Esophagus (tissue), 2 donors: ENCODE measurements around the gene CDX1. TPM values are rescaled to one million over a fixed set of nuclear protein-coding genes. Genes with fewer than 3 reads are reported as not detected.

ENCODE experiments used
- H3K27ac ChIP-seq, 2 donors: one replicate each; pipeline ENCODE4 v1.5.1; 2013; ENCODE audit warnings: low read depth in 2 of 2, mild to moderate bottlenecking in 2 of 2, inconsistent platforms in 1 of 2, low read length in 1 of 2, moderate library complexity in 1 of 2
- H3K27me3 ChIP-seq, 2 donors: one replicate each; pipeline ENCODE4 v1.6.1; 2013; ENCODE audit warnings: low read length in 2 of 2, control low read depth in 1 of 2, mild to moderate bottlenecking in 1 of 2; ENCODE audit not compliant: insufficient read depth in 2 of 2, control insufficient read depth in 1 of 2
- H3K36me3 ChIP-seq, 2 donors: one replicate each; pipeline ENCODE4 v1.6.1; 2013; ENCODE audit warnings: low read length in 1 of 2; ENCODE audit not compliant: control insufficient read depth in 2 of 2, insufficient read depth in 2 of 2
- H3K4me1 ChIP-seq, 2 donors: one replicate each; pipeline ENCODE4 v1.6.1; 2013; ENCODE audit warnings: low read length in 1 of 2; ENCODE audit not compliant: control insufficient read depth in 2 of 2, insufficient read depth in 2 of 2
- H3K4me3 ChIP-seq, 2 donors: one replicate each; pipeline ENCODE4 v1.5.1; 2013; ENCODE audit warnings: low read length in 2 of 2, mild to moderate bottlenecking in 2 of 2, low read depth in 1 of 2, moderate library complexity in 1 of 2
- H3K9me3 ChIP-seq, 2 donors: one replicate each; pipeline ENCODE4 v1.6.1; 2013; ENCODE audit warnings: mild to moderate bottlenecking in 2 of 2, low read depth in 1 of 2, low read length in 1 of 2, moderate library complexity in 1 of 2; ENCODE audit not compliant: control insufficient read depth in 2 of 2, insufficient read depth in 1 of 2
- whole genome bisulfite sequencing, 2 donors: extraction: QIAGEN DNeasy Blood & Tissue Kit; methylation state at CpG; one replicate each; pipeline ENCODE4 v1.1.7; 2013; 5-methylcytosine and 5-hydroxymethylcytosine counted together
- polyA plus RNA-seq, 2 donors: library from polyadenylated mRNA; stranded (reverse); fragments of 200-250 nt; gene quantifications; one replicate each; pipeline ENCODE4 v1.2.3, GENCODE V29; 2013
- donor health status: healthy with polysubstance abuse.
- donor health status: Bipolar disorder and iron deficiency.

CDX1 gene
- polyA plus RNA-seq, 2 donors = 0.08 TPM; not detected in 1

DNA sequence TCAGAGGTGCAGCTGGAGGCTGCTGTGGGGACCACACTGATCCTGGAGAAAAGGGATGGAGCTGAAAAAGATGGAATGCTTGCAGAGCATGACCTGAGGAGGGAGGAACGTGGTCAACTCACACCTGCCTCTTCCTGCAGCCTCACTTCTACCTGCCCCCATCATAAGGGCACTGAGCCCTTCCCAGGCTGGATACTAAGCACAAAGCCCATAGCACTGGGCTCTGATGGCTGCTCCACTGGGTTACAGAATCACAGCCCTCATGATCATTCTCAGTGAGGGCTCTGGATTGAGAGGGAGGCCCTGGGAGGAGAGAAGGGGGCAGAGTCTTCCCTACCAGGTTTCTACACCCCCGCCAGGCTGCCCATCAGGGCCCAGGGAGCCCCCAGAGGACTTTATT is 17.4 kb downstream of the CDX1 start:
- Histone ChIP-seq H3K4me1 (peaks cover 0 to 2% of the 10 kb centered on the region in 2 donors), H3K27ac (no peak overlapping the region), H3K36me3 (no peaks in the 10 kb centered on the region), H3K9me3 (no peaks in the 10 kb centered on the region), H3K4me3 (no peak overlapping the region), H3K27me3 (no peaks in the 10 kb centered on the region)
- WGBS, 2 donors = 76 to 78% methylated on average over 2 of the region's 2 CpGs

DNA sequence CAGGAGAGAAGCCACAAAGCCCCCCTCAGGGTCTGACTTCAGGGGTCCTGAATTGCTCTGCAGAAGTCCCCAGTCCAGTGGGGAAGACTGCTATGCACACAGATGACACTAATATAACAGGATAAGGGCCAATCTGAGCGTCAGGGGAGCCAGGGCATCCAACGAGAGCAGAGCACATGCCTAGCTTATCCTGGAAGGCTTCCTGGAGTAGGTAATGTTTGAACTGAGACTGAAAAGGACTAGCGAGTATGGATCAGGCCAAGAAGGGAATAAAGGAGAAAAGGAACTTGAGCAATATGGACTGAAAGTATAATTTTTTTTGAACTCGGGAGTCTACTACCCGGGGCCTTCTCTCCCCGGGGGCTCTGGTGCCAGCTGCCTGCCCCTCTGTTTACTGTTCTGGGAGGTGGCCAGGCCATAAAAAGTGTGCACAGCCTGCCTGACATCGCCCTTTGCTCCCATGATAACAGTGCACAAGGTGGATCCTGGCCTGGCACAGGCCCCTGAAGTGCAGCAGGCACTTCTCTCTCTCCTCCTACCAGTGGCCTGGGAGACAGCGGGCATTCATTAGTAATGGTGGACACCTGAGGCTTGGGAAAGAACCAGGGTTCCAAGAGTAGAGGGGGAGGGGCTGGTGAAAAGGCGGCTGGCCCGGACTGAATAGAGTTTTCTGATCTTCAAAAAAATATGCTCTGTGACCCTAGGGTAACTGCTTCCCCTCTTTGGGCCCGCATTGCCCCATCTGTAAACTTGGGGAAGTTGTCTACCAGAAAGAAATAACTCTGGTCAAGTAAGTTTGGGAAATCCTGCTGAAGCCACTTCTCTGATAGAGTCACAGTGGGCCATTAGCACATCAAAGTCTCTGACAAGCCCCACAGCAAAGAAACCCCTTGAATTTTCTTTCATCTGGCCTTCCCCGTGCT is 18.7 kb downstream of the CDX1 start:
- H3K27me3 ChIP-seq = peaks cover 0 to 2% of the 10 kb centered on the region in 2 donors
- H3K4me1 ChIP-seq = peaks cover 0 to 2% of the 10 kb centered on the region in 2 donors
- H3K4me3 ChIP-seq = no peak overlapping the region
- WGBS, 2 donors = 68 to 86% methylated on average over 12 of the region's 12 CpGs
- H3K27ac ChIP-seq = no peak overlapping the region
- H3K36me3 ChIP-seq = no peaks in the 10 kb centered on the region
- H3K9me3 ChIP-seq = no peaks in the 10 kb centered on the region

DNA sequence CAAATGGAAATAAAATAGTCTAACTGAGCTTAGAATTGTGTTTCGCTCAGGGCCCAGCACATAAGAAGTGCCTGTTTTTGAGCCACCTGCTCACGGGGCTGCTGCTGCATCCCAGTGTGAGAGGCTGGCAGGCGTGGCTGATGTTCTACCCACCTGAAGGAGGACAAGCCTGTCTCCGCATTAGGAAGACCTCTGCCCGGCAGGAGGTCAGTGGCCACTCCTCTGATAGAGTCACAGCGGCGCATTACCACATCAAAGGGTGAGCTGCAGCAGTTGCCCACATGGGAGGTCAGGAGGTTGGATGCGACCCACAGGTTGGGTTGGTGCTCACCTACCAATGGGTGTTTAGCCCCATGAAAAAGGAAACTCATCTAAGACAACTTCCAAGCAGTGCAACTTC is 19.6 kb downstream of the CDX1 start:
- no peaks in the 10 kb centered on the region for H3K36me3 ChIP-seq
- H3K4me3 ChIP-seq = no peak overlapping the region
- H3K4me1 ChIP-seq = no peaks in the 10 kb centered on the region
- no peak overlapping the region for H3K27ac ChIP-seq
- WGBS, 2 donors = 85 to 94% methylated on average over 8 of the region's 8 CpGs
- H3K27me3 ChIP-seq = peaks cover 0 to 2% of the 10 kb centered on the region in 2 donors
- H3K9me3 ChIP-seq = no peaks in the 10 kb centered on the region

DNA sequence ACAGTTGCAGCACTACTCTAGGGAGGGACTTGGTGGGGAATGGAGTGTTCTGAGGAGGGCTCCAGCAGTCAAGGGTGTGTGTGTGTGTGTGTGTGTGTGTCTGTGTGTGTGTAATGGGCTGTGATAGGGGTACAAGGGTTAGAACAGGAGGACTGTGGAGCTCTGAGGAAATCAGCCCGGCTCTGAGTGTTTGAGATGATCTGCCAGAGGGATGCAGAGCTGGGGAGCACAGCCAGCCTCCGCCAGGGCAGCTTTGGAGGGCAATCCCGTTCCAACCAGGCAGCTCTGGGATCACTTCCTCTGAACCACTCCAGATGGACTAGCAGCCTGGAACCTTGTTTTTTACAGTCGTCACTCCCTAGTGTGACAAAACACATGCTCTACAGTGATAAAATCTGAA is 20.3 kb downstream of the CDX1 start:
- H3K27ac ChIP-seq = no peak overlapping the region
- H3K4me3 ChIP-seq = no peak overlapping the region
- no peaks in the 10 kb centered on the region for H3K9me3 ChIP-seq
- no peaks in the 10 kb centered on the region for H3K36me3 ChIP-seq
- 65 to 72% methylated on average over 4 of the region's 4 CpGs for WGBS, 2 donors
- no peaks in the 10 kb centered on the region for H3K4me1 ChIP-seq
- peaks cover 0 to 2% of the 10 kb centered on the region in 2 donors for H3K27me3 ChIP-seq

DNA sequence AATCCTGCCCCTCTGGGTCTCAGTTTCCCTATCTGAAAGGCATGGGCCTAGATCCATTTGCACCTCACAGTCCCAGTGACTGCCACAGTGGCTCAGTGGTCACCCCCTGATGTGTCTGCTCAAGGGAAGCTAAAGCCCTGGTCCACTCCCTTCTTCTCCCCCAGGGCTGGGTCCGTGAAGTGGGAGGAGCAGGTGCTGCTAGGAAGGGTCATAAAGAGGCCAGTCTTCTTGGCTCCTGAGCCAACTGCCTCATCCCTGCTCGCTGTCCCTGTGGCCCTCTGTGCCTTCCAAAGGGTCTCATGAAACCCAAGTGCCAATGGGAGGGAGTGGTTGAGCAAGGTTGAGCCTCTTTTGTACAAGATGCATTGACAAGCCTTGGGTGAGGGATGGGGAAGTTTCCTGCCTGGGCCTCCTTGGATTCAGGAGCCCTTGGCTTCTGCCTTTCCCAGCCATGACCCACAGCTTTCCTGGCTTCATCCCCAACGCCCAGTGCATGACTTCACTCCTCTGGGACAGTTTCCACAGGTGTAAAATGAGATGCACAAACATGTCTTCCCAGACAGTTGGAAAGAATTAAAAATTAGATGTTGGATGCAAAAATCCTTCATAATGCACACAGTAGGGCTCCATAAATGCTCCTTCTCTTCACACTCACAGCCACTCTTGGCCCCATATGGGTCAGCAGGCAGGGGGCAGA is 21.7 kb downstream of the CDX1 start:
- H3K4me1 ChIP-seq = no peaks in the 10 kb centered on the region
- H3K27me3 ChIP-seq = peaks cover 0 to 2% of the 10 kb centered on the region in 2 donors
- H3K27ac ChIP-seq = no peak overlapping the region
- WGBS, 2 donors = 44 to 54% methylated on average over 3 of the region's 3 CpGs
- H3K9me3 ChIP-seq = no peaks in the 10 kb centered on the region
- no peak overlapping the region for H3K4me3 ChIP-seq
- H3K36me3 ChIP-seq = no peaks in the 10 kb centered on the region

DNA sequence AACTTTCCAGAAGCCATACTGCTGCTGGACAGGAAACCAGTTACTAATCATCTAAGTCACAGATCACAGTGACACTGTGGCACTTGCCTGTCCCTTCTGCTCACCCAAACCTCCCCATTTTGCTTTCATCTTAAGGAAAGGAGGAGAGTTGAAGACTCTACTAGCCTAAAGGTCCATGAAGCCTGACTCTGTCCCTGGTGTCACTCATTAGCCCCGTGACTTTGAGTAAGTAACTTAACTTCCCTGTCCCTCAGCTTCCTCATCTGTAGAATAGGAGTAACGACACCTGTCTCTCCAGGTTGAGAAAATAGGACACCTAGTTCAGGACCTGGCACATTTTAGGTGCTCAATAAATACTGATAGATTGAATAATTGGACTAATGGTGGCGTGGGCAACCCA is 22.7 kb downstream of the CDX1 start:
- WGBS, 2 donors = 75 to 78% methylated on average over 3 of the region's 3 CpGs
- H3K4me3 ChIP-seq = no peak overlapping the region
- H3K36me3 ChIP-seq = no peaks in the 10 kb centered on the region
- no peak overlapping the region for H3K27ac ChIP-seq
- H3K27me3 ChIP-seq = peaks cover 0 to 2% of the 10 kb centered on the region in 2 donors
- no peaks in the 10 kb centered on the region for H3K4me1 ChIP-seq
- no peaks in the 10 kb centered on the region for H3K9me3 ChIP-seq

DNA sequence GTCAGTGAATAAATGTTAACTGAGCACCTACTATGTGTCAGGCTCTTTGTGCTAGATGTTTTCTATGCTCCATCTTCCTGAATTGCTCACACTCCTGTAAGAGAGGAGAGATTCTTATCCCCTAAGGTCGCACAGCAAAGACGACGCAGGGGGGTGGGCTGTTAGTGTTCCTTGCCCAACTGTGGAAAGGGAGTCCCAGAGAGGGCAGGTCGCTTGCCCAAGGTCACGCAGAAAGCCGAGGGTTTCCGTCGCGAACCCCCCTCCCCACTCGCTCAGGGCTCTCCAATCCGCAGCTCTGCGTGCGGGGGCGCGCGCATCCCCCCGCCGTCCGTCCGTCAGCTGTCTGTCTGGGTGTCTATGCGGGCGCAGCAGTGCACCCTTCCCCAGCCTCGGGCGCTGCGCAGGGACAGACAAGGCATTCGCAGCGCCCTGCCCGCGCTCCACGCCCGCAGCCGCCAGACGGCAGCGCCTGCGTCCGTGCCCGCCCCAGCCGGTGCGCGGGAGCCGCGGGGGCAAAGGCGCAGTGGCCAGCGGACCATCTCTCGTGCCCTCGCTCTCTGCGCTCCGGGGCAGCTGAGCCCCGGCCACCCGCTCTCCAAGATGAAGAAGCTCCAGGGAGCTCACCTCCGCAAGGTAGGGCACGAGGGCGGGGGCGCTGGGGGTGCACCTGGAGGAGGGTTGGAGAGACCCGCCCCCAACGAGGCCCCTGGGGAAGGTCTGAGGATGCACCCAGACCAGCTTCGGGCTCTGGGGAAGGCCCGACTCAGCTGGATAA is 23.3 kb downstream of the CDX1 start, which contains the start of gene SLC6A7:
SLC6A7 (plus strand) TSS at position 335 of the 775 bp plus-strand sequence; CDS start at position 601, 266 bp downstream.
- Histone ChIP-seq H3K4me1 (no peaks in the 10 kb centered on the region), H3K27ac (no peak within 1 kb of the TSS), H3K27me3 (peaks cover 0 to 2% of the 10 kb centered on the region in 2 donors), H3K9me3 (no peaks in the 10 kb centered on the region), H3K36me3 (no peaks in the 10 kb centered on the region), H3K4me3 (no peak within 1 kb of the TSS)
- 6% methylated on average over 57 to 58 of the region's 58 CpGs for WGBS, 2 donors

DNA sequence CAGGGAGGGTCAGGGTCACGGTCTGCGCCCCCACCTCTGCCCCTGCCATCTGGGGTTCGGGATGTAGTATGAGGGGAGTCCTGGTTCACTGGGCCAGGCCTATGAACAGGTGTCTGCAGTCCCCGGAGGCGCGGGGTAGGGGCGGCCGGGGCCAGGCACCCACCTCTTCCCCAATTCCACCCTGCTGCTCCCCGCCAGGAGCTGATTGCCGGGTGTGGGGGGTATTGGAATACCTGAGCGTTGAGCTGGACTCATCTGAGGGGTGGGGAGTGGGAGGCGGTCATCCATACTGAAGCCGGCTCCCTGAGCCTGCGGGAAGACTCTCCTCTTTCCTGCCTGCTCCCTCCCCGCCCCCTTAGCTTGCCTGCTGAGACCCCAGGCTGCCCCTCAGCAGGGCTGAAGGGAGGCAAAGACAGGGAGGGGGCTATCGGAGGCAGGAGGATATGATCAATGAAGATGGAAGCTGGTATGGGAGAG is 24.0 kb downstream of the CDX1 start:
- H3K36me3 ChIP-seq = no peaks in the 10 kb centered on the region
- H3K27me3 ChIP-seq = peaks cover 0 to 2% of the 10 kb centered on the region in 2 donors
- 51% methylated on average over 14 to 16 of the region's 16 CpGs for WGBS, 2 donors

DNA sequence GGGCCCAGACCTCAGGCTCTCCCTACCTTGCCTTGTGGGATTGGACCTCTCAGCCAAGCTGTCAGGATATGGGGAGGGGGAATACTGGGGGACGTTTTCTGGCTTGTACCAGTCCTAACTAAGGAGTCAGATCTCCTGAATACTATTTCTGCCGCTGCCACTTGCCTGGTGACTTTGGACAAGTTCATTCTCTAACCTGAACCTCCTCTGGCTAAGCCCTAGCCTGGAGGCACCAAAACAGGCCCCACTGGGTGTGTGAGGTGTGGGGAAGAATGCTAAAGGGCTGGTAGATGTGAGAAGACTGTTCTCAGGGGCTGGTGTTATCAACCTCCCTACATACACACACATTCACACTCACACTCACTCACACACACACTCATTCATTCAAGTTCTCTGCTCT is 24.4 kb downstream of the CDX1 start:
- H3K27me3 ChIP-seq = peaks cover 0 to 2% of the 10 kb centered on the region in 2 donors
- no peak overlapping the region for H3K27ac ChIP-seq
- no peak overlapping the region for H3K4me3 ChIP-seq
- WGBS, 2 donors = 28 to 41% methylated on average over 2 of the region's 2 CpGs
- H3K9me3 ChIP-seq = no peaks in the 10 kb centered on the region
- H3K4me1 ChIP-seq = no peaks in the 10 kb centered on the region
- no peaks in the 10 kb centered on the region for H3K36me3 ChIP-seq

More for the DNA sequence above, 24.0 kb downstream of the CDX1 start:
- Histone ChIP-seq H3K4me1 (no peaks in the 10 kb centered on the region), H3K27ac (no peak overlapping the region), H3K9me3 (no peaks in the 10 kb centered on the region), H3K4me3 (no peak overlapping the region)
